Astrocyte (in vitro differentiated cells and primary cell): Measurements from ENCODE around the gene EDA. TPM values are rescaled to one million over a fixed set of nuclear protein-coding genes. Genes with fewer than 3 reads are reported as not detected.

Source experiments
- DNase-seq: peaks from one replicate; pipeline ENCODE4 v3.0.0-alpha.2; 2010; ENCODE audit warnings: low read depth
- FAIRE-seq: peaks from 2 replicates; lab custom pipeline; 2011; peaks lifted over from hg19 to GRCh38; lab: Jason Lieb, UNC
- H2AFZ ChIP-seq: 2 replicates; pipeline ENCODE4 v1.6.0; 2012; ENCODE audit warnings: low read depth, low read length, inconsistent platforms
- H3K27ac ChIP-seq: 2 replicates; pipeline ENCODE4 v1.5.1; 2011; ENCODE audit warnings: low read depth, low read length, inconsistent platforms
- H3K27me3 ChIP-seq: 2 replicates; pipeline ENCODE4 v1.6.0; 2011; ENCODE audit warnings: low read length, inconsistent platforms; ENCODE audit not compliant: insufficient read depth
- H3K36me3 ChIP-seq: 2 replicates; pipeline ENCODE4 v1.5.1; 2011; ENCODE audit warnings: low read length, inconsistent platforms; ENCODE audit not compliant: insufficient read depth
- H3K4me1 ChIP-seq: 2 replicates; pipeline ENCODE4 v1.5.1; 2011; ENCODE audit warnings: low read length, inconsistent platforms; ENCODE audit not compliant: insufficient read depth
- H3K4me2 ChIP-seq: 2 replicates; pipeline ENCODE4 v1.6.0; 2012; ENCODE audit warnings: low read length, inconsistent platforms
- H3K4me3 ChIP-seq: 2 replicates; pipeline ENCODE4 v1.5.1; 2011; ENCODE audit warnings: low read depth, mild to moderate bottlenecking, low read length, inconsistent platforms; ENCODE audit not compliant: insufficient read depth
- H3K79me2 ChIP-seq: 2 replicates; pipeline ENCODE4 v1.6.0; 2012; ENCODE audit warnings: mild to moderate bottlenecking, low read length, inconsistent platforms; ENCODE audit not compliant: insufficient read depth
- H3K9ac ChIP-seq: 2 replicates; pipeline ENCODE4 v1.6.0; 2012; ENCODE audit warnings: mild to moderate bottlenecking, low read length, inconsistent platforms
- H3K9me3 ChIP-seq: 2 replicates; pipeline ENCODE4 v1.5.1; 2012; ENCODE audit warnings: low read depth, mild to moderate bottlenecking, low read length, inconsistent platforms; ENCODE audit not compliant: insufficient read depth
- H4K20me1 ChIP-seq: 2 replicates; pipeline ENCODE4 v1.6.0; 2012; ENCODE audit warnings: low read length, inconsistent platforms; ENCODE audit not compliant: insufficient read depth
- H3K27ac Mint-ChIP-seq: one replicate; pipeline ENCODE4 v1.8.0; 2021; ENCODE audit warnings: mild to moderate bottlenecking, mixed read lengths; ENCODE audit not compliant: unreplicated experiment
- H3K27me3 Mint-ChIP-seq: one replicate; pipeline ENCODE4 v1.8.0; 2021; ENCODE audit warnings: low read depth, mixed read lengths; ENCODE audit not compliant: unreplicated experiment
- H3K36me3 Mint-ChIP-seq: one replicate; pipeline ENCODE4 v1.8.0; 2021; ENCODE audit warnings: low read depth, mixed read lengths; ENCODE audit not compliant: unreplicated experiment
- H3K4me1 Mint-ChIP-seq: one replicate; pipeline ENCODE4 v1.8.0; 2021; ENCODE audit warnings: low read depth, mixed read lengths; ENCODE audit not compliant: unreplicated experiment
- H3K4me3 Mint-ChIP-seq: one replicate; pipeline ENCODE4 v1.8.0; 2021; ENCODE audit warnings: mild to moderate bottlenecking, moderate library complexity, mixed read lengths; ENCODE audit not compliant: unreplicated experiment
- H3K9me3 Mint-ChIP-seq: one replicate; pipeline ENCODE4 v1.8.0; 2021; ENCODE audit warnings: mild to moderate bottlenecking, mixed read lengths; ENCODE audit not compliant: unreplicated experiment
- EZH2 ChIP-seq: IDR thresholded peaks from 2 replicates; pipeline ENCODE4 v1.6.1; 2012; ENCODE audit warnings: mild to moderate bottlenecking, low read length, inconsistent platforms; ENCODE audit not compliant: insufficient read depth
- total RNA-seq: library from RNA; stranded (reverse); gene quantifications from 2 replicates; pipeline ENCODE4 v1.2.1, GENCODE V29; 2021
- TF ChIP-seq, protein P1 (sequence below): IDR thresholded peaks from 2 replicates; pipeline ENCODE4 v1.5.1; 2011; ENCODE audit warnings: low read depth, mild to moderate bottlenecking, inconsistent platforms, low read length, moderate library complexity; ENCODE audit not compliant: insufficient read depth

Gene EDA
- total RNA-seq, 1 donor from 2014 or later: 1.8 TPM

- H3K79me2 ChIP-seq: no peaks in the 10 kb centered on the region
Observed at GRCh38 chrX:70062076-70062475, 446.2 kb downstream of the EDA start, which contains the start of gene OTUD6A. TSS of gene OTUD6A (plus strand) at chrX:70062457. CDS start at chrX:70062525, 68 bp downstream.

DNA sequence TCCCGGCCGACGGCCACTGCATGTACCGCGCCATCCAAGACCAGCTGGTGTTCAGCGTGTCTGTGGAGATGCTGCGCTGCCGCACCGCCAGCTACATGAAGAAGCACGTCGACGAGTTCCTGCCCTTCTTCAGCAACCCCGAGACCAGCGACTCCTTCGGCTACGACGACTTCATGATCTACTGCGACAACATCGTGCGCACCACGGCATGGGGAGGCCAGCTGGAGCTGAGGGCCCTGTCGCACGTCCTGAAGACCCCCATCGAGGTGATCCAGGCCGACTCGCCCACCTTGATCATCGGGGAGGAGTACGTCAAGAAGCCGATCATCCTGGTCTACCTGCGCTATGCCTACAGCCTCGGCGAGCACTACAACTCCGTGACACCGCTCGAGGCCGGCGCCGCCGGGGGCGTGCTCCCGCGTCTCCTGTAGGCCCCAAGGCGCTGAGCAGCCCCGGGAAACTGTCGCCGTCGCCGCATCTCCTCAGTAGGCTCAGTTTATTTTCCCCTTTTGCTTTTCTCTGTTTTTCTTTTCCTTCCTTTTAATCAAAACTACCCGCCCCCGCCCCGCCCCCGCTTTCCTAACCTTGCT, 447.1 kb downstream of the EDA start:
- Histone ChIP-seq H4K20me1 (no peaks in the 10 kb centered on the region), H3K27me3 (no peaks in the 10 kb centered on the region), H3K36me3 (no peaks in the 10 kb centered on the region), H3K79me2 (no peaks in the 10 kb centered on the region), H3K27ac (no peak overlapping the region), H3K4me2 (no peak overlapping the region), H3K9ac (no peak overlapping the region), H3K9me3 (no peaks in the 10 kb centered on the region), H3K4me3 (no peak overlapping the region), H3K4me1 (no peaks in the 10 kb centered on the region), H2AFZ (no peak overlapping the region)
- Mint-ChIP-seq H3K27ac (no peak overlapping the region), H3K9me3 (no peaks in the 10 kb centered on the region), H3K36me3 (no peaks in the 10 kb centered on the region), H3K4me3 (no peak overlapping the region), H3K27me3 (peaks cover 8% of the 10 kb centered on the region), H3K4me1 (no peaks in the 10 kb centered on the region)
- no peak for TF ChIP-seq EZH2
- TF ChIP-seq, protein P1, sequence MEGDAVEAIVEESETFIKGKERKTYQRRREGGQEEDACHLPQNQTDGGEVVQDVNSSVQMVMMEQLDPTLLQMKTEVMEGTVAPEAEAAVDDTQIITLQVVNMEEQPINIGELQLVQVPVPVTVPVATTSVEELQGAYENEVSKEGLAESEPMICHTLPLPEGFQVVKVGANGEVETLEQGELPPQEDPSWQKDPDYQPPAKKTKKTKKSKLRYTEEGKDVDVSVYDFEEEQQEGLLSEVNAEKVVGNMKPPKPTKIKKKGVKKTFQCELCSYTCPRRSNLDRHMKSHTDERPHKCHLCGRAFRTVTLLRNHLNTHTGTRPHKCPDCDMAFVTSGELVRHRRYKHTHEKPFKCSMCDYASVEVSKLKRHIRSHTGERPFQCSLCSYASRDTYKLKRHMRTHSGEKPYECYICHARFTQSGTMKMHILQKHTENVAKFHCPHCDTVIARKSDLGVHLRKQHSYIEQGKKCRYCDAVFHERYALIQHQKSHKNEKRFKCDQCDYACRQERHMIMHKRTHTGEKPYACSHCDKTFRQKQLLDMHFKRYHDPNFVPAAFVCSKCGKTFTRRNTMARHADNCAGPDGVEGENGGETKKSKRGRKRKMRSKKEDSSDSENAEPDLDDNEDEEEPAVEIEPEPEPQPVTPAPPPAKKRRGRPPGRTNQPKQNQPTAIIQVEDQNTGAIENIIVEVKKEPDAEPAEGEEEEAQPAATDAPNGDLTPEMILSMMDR: no peak
- DNase-seq: no peak
- no peak for FAIRE-seq

More at GRCh38 chrX:70062076-70062475, 446.2 kb downstream of the EDA start, which contains the start of gene OTUD6A:
- Histone ChIP-seq H3K27ac (no peak within 1 kb of the TSS), H3K4me3 (no peak within 1 kb of the TSS), H3K27me3 (no peaks in the 10 kb centered on the region), H4K20me1 (no peaks in the 10 kb centered on the region), H3K4me2 (no peak within 1 kb of the TSS), H3K36me3 (no peaks in the 10 kb centered on the region), H2AFZ (no peak within 1 kb of the TSS), H3K4me1 (no peaks in the 10 kb centered on the region), H3K9ac (no peak within 1 kb of the TSS), H3K9me3 (no peaks in the 10 kb centered on the region)
- Mint-ChIP-seq H3K4me3 (no peak within 1 kb of the TSS), H3K4me1 (no peaks in the 10 kb centered on the region), H3K36me3 (no peaks in the 10 kb centered on the region), H3K27me3 (peaks cover 8% of the 10 kb centered on the region), H3K9me3 (no peaks in the 10 kb centered on the region), H3K27ac (no peak within 1 kb of the TSS)
- TF ChIP-seq, protein P1: no peak
- TF ChIP-seq EZH2: no peak
- no peak for FAIRE-seq
- DNase-seq: no peak

- DNase-seq (no peak), FAIRE-seq (no peak)
- Histone ChIP-seq H3K9me3 (no peaks in the 10 kb centered on the region), H3K9ac (no peak overlapping the region), H3K27me3 (no peaks in the 10 kb centered on the region), H3K27ac (no peak overlapping the region), H3K36me3 (no peaks in the 10 kb centered on the region), H3K79me2 (no peaks in the 10 kb centered on the region), H4K20me1 (no peaks in the 10 kb centered on the region), H2AFZ (no peak overlapping the region), H3K4me3 (no peak overlapping the region), H3K4me2 (no peak overlapping the region), H3K4me1 (no peaks in the 10 kb centered on the region)
- no peaks in the 10 kb centered on the region for H3K36me3 Mint-ChIP-seq
- no peak for TF ChIP-seq EZH2
- TF ChIP-seq, protein P1: no peak
- H3K9me3 Mint-ChIP-seq: no peaks in the 10 kb centered on the region
- H3K4me3 Mint-ChIP-seq: no peak overlapping the region
- peaks cover 8% of the 10 kb centered on the region for H3K27me3 Mint-ChIP-seq
- H3K4me1 Mint-ChIP-seq: no peaks in the 10 kb centered on the region
- H3K27ac Mint-ChIP-seq: no peak overlapping the region
Observed at GRCh38 chrX:70066646-70067045, 450.7 kb downstream of the EDA start.
